Anterior cingulate cortex (tissue), 58 donors: ENCODE measurements around the gene VSTM2L.
"Not testable (repeated sequence)": the region's sequence is repeated elsewhere in the genome, so short reads cannot be mapped to it uniquely, and the experiment has no call there.

Experiments
- DNase-seq, 58 donors: peaks; one replicate each; lab custom pipeline; 2025; lab: John Stamatoyannopoulos, UW

VSTM2L gene

GRCh38 chr20:37902504-37903313, at the start of gene VSTM2L:
Gene VSTM2L, plus strand, starts transcription at chr20:37903127. Its CDS starts 224 bp downstream, at chr20:37903351.
- DNase-seq: peak in 30 of 58 donors; percentile 8 to 72 (median 38)

GRCh38 chr20:37853823-37854375, 49.0 kb upstream of the VSTM2L start:
- no peak for DNase-seq

GRCh38 chr20:37856034-37856433, 46.9 kb upstream of the VSTM2L start:
- DNase-seq: not testable (repeated sequence)

- no peak for DNase-seq
Observed at GRCh38 chr20:37856932-37857660, 45.8 kb upstream of the VSTM2L start.

GRCh38 chr20:37859406-37860171, 43.3 kb upstream of the VSTM2L start:
- DNase-seq: no peak

- DNase-seq: no peak
Observed at GRCh38 chr20:37863289-37863688, 39.6 kb upstream of the VSTM2L start.

GRCh38 chr20:37864298-37864697, 38.6 kb upstream of the VSTM2L start:
- no peak for DNase-seq

- no peak for DNase-seq
Observed at GRCh38 chr20:37866051-37866450, 36.9 kb upstream of the VSTM2L start.

- DNase-seq: no peak
Observed at GRCh38 chr20:37867289-37868195, 35.4 kb upstream of the VSTM2L start.

GRCh38 chr20:37868851-37869333, 34.0 kb upstream of the VSTM2L start:
- no peak for DNase-seq

- DNase-seq: no peak
Observed at GRCh38 chr20:37869334-37869861, 33.5 kb upstream of the VSTM2L start.

GRCh38 chr20:37870294-37870693, 32.6 kb upstream of the VSTM2L start:
- no peak for DNase-seq

GRCh38 chr20:37871751-37872150, 31.2 kb upstream of the VSTM2L start:
- no peak for DNase-seq

- no peak for DNase-seq
Observed at GRCh38 chr20:37872161-37872560, 30.8 kb upstream of the VSTM2L start.

- peak in 13 of 58 donors; percentile 7 to 59 (median 34) for DNase-seq
Observed at GRCh38 chr20:37873884-37874283, 29.0 kb upstream of the VSTM2L start.

GRCh38 chr20:37875460-37876175, 27.3 kb upstream of the VSTM2L start:
- DNase-seq: no peak

GRCh38 chr20:37876863-37877262, 26.1 kb upstream of the VSTM2L start:
- no peak for DNase-seq
